ENCODE measurements around the gene MBNL2.

MBNL2 gene

DNA sequence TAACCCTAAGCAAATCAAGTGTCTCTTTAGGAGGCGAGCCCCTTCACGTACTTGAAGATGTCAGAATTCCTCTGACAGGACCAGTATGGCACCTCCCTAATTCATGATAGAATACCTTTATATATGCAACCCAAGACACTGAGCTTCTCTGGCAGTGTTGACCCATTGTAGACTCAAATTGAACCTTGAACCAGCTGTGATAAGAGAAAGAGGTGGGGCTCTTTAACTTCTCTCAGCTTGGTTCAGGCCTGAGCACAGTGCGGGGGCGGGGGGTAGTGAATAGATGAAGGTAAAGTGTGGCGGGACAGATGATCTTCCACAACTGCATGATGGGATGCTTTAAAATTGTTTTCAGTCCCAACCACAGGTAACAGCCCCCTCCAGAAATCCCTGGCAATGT, 12.1 kb downstream of the MBNL2 start:
- no peak for DNase-seq (ENCODE audit: low read depth in 2 of 2)

DNA sequence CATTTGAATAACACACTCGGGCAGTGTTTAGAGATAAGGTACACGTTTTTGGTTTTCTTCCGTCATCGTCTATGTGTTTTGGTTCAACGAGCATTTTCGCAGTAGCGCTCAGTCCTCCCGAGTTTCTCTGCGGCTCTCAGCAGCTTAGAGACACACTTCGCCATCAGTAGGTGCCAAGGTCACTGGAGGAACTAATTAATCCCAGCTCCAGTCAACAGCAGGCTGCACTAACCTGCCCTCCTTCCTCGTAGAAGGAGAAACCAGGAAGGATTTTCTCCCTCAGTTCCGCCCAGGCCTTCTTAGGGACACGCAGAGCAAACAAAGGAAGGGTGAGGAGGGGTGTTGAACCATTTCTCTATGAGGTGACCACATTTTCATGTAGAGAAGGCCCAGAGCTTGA, 12.6 kb downstream of the MBNL2 start:
- DNase-seq (ENCODE audit: low read depth in 2 of 2) = no peak

DNA sequence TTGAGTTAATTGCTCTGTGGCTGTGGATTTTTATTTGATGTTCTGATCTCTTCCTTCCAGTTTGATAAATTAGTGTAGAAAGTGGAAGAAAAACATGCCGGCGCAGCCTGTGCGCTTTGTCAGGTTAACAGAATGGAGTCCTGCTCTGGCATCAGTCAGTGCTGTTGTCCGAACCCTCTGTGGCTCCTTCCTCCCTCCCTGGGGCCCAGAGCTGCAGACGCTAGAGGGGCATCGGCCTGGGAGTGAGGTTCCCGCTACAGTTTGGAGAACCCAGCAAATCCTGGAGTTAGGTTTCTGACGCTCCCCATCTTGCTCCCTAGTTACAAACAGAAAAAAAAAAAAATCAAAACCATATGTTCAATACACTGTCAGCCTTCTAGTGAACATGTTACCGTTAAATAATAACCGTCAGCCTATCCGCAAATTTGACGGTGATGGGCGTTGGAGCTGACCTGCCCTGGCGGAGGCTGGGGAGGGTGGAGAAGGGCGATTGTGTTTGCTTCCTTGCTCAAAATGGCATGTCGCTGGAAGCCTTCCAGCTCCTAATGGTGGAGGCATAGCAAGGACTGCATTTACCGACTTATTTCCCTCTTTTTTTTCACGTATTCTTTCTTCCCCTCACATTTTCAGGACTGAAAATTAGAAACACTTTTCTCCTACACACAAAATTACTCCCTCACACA, 13.6 kb downstream of the MBNL2 start:
- DNase-seq (ENCODE audit: low read depth in 2 of 2) = no peak

DNA sequence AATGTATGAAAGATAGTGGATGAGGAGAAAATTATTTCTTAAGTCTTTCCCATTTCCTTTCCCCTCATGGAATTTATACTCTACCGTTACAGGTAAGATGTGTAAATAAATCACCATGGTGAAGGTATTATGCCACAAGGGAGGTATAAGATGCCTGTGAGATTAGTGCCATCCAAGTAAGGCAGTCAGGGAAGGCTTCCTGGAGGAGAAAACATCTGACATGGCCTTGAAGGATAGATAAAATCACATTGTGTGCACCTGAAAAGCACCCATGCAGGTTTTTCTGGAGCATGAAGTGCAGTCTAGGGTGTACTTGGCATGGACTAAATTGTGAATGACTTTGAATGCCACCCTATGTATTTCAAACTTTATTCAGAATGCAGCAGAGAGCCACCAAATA, 15.3 kb downstream of the MBNL2 start:
- no peak for DNase-seq (ENCODE audit: low read depth in 2 of 2)

DNA sequence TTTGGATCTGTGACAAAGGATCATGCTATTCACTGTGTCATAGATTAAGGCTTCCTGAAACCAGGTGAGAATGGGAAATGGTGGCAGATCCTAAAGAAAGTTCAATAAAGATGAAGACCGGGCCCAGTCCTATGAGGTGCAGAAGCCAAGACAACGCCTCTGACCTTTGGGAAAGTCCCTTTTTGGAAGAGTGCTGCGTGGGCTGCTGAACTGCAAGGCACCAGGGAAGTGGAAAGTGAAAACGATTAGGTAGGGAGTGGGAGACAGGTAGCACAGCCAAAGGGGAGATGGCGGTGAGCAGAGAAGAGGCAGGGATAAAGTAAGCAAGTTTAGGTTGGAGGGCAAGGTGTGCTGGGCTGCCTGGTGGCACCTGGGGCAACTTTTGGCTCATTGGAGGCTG, 16.3 kb downstream of the MBNL2 start:
- DNase-seq (ENCODE audit: low read depth in 2 of 2) = no peak

DNA sequence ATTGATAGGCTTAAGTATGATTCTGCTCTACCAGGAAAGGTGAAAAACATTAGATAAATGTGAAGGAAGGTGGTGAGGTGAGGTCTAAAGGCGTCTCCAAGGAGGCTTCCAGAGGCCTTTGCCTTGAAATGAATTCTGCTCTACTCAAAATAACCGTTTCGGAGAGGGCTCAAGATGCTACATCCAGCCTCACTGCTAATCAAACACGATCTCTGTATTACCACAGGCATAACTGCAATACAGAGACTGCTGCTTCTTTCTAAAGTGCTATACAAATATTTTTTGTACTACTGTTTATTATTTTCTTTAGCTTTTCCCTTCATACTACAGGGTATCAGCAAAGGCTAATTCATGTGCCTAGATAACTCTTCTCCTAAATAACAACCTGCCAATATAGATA, 16.8 kb downstream of the MBNL2 start:
- no peak for DNase-seq (ENCODE audit: low read depth in 2 of 2)

DNA sequence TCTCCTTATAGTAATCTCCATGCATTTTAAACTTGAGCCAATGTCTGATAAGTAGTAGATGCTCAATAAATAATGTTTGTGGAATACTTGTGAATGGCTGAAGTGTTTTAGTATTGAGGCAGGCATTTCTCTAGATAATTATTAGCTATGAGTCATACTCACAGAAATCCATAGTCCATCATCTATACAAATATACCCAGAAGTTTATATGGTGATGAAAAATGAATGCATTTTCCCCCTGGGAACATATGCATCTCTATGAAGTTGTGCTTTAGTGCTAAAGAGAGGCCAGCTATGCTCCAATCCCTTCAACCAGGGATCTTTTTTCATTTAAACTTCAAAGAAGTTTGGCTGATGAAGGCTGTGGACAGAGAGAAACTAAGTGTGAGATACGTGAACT, 17.2 kb downstream of the MBNL2 start:
- peak in 1 of 2 experiments; percentile 55 for DNase-seq (ENCODE audit: low read depth in 2 of 2)

DNA sequence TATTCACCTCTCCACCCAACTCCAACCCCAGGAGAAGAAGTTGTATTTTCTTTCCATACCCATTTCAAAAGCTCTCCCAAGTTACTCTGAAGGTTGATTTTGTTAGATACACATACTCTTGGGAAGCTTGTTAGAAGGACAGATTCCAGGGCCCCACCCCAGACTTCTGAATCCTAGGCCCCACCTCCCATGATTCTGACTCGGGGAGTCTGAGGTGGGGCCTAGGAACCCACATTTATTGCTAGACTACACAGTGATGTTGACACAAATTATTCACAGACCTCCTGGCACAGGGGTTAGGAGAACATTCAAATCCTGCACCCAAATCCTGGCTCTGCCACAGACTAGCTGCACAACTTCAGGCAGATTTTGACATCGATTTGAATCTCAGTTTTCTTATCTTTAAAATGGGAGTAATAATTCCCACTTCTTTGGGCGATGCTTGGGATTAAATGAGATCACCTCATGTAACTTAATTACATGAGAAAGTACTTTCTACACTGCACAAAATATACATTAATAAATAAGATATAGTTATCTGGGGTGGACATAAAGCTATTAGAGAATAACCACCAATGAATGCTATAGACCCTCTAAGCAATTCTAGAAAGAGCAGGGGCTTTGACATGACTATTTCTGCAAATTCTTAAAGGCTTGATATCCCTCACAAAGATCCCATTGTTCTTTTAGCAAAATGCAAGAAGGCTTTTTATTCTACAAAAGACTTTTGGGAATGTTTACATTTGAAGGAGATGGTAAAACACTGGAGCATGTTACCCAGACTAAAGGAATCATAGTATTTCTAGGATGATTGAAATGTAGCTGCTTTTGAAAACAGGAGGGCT, 18.0 kb downstream of the MBNL2 start:
- no peak for DNase-seq (ENCODE audit: low read depth in 2 of 2)

DNA sequence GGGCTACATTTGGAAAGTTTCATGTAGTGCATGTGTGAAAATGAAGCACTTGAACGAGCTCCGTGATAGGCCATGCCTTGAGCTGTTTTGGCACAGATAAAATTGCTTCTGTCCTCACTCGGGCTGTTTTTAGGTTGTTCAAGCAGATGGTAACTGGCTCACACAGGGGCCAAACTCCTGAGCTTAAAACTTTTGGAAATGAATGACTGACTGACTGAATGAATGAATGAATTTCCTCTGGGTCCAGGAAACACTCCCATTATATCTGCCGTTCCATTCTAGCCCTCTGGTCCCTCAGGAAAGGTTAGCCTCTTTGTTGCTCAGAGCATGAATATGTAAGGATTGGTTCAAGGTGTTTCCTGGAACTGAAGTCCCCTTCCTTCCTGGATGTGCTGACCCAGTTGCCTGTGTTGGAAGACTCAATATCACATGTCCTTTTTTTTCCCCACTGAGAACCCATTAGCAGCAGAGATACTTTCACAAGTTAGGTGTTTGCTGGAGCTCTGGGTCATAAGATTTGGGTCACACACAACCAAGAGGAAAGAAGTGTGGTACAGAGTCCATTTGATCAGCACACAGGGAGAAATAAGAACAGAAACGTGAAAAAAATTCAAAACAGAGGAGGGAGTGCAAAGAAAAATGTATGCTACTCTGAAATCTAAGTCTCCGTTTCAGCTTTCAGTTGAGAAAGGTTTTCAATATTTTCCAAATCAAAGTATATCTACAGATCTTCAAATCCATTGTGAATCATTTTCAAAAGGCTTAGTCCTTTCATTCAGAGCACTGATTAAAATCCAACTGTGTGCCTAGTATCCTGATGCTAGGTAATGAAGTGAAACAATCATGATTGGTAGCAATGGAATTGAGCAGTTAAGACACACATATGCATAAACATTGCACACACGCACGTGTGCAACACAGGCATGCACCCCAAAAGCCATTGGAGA, 18.9 kb downstream of the MBNL2 start:
- DNase-seq (ENCODE audit: low read depth in 2 of 2) = no peak

DNA sequence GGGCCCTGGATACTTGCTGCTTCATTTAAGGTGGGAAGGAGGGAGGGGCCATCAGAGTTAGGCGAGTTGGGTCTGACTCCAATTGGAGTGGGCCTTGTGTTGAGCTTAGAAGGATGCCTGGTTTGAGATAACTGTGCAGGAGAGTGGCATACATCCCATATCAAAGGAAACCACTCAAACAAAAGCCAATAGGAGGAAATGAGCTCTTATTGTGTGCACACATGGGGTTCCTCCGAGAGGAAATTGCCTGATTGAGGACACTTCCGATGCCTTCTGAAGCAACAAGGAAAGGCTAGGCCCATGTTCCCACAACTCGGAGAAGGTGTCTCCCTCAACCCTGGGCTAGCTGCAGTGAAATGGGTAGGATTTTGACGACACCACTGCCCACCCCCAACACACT, 19.6 kb downstream of the MBNL2 start:
- no peak for DNase-seq (ENCODE audit: low read depth in 2 of 2)

DNA sequence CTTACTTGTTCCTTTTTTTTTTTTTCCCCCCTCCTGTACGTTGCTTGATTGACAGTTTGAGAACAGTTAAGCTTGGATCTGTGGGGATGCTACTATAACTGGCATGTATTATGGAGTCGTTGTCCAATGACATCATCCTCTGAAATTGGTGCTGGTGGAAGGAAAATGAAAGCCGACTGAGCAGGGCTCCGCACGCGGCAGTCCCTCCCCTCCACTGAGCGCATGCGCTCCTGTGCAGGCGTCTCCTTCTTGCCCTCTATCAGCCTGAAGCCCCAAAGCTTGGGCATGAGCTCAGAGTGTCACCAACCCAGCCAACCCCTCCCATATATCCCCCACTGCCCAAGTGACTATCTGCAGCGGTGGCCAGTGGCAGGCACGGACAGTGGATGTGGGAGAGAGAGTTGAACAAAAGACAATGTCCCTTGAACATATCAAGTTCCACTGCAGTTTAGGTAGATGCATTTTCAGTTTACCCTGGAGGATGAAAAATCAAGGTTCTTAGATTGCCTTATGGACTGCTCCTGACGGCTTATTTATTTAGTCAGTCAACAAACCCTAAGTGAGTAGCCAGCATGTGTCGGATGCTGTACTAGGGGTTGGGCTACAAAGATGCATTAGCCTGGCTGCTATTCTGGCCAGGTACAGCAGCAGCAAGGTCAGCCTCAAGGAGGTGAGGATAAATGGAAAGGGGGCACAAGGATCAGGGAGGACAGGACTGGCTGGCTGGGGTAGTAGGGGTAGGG, 20.8 kb downstream of the MBNL2 start:
- no peak for DNase-seq (ENCODE audit: low read depth in 2 of 2)

DNA sequence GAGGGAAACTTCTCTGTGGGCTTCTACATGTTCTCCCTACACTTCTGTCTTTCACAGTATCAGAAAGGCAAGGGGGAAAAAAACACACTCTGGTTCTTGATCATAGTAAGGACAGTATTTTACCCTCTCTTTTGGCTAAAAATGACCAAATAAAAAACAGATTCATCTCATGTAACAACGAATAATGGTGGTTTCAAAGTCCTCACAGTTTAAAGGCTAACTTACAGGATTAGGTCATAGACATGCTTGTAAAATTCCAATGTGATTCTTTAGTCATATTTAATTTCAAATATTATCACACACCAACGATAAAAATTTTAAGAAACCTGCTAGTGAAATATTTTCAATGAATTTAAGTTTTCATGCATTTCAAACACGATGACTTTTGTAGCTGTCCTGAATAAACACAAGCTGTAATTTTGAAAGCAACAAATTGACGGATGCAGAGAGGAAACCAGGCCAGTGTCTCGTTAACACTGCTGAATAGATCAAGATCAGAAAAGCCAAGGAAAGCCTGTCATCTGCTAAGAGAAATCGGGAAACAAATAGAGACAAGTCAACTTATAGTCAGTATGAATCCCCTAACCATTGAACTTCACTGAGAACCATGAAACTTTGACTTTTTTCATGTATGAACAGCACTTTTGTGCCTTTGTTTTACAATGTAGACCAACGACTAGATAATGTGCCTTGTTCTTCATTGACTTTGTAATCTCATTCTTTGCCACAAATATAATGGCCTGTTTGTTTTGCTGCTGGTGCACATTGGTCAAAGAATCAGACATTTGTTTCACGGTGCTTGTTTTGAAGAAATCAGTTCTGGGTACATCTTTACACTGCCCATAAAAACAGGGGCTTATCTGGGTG, 22.0 kb downstream of the MBNL2 start:
- DNase-seq (ENCODE audit: low read depth in 2 of 2) = no peak

DNA sequence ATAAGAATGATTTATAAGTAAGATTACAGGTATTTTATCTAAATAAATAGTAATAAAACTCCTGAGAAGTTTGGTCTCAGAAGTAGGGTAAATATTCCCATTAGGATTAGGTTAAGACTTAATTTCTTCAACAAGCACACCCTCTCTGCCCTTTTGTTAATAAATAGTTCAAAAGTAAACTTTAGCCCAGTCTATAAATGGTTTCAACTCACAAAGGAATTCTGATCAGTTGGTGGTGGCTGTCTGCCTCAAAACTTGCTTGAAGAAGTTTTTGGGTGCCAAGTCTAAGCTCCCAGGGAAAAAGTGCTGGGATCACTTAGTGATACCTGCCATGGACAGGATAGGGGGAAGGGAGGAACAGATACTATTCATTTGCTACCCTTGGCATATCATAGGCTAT, 22.9 kb downstream of the MBNL2 start:
- DNase-seq (ENCODE audit: low read depth in 2 of 2) = no peak

DNA sequence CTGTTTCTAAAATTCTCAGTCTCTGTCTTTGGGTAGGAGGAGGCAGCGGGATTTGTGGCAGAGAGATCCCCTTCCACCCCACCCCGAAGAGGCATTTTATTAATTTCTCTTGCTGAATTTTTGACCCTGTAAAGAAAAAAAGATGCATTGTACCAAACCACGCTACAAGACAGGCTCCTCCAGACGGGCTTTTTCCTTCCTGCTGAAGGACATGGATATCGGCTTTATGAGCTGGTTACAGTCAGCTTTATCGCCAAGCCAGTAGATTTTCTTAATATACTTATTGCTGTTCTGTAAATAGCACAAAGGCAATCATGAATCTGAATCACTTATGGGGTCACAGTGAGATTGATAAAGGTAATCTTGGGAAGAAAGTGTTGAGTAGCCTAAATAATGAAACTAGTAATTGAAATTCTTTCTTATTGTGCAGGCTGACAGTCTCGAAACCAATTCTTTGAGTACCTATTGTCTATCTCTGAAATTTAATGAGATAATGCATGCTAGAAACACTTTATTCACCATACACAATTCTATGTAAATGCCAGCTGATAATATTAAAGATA, 24.5 kb downstream of the MBNL2 start:
- no peak for DNase-seq (ENCODE audit: low read depth in 2 of 2)

DNA sequence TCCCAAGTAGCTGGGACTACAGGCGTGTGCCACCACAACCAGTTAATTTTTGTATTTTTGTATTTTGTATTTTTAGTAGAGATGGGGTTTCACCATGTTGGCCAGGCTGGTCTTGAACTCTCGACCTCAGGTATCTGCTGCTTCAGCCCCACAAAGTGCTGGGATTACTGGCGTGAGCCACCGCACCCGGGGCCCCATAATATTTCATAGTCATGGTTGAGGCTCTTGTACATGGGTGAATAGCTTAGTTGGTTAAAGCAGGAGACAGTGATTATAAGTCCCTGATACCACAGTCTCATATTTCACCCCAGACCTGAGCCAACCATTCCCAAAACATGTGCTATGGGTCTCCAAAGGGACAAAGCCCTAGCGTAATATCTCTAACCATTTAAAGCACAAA, 26.1 kb downstream of the MBNL2 start:
- DNase-seq (ENCODE audit: low read depth in 2 of 2) = no peak

DNA sequence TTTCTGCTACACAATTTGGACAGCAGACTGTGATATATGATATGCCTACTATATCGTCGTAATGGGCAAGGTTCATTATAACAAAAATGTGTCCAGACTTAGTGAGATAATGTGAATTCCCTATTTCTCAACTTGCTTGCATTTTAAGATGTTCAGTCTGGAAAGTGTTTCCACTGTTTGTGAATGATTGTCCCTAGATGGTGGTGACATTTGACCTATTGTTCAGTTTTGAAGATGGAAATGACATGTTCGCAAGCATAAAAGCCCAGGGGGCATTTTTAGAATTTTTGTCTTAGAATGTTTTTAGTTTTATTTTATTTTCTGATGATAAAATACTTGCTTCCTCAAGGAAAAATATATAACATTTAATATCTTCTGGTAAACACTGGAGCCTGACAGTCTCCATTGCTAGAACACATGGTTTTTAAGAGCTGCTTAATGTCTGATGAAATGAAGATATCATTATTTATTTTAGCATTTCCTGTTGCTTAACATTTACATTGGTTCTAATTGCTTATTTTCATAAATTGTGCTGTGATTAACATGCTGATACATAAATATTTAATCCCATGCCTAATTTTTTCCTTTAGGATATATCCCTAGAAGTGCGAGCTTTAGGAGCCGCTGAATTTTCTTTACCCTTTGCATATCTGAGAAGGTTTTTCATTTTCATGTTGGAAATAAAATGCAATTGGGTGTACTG, 27.1 kb downstream of the MBNL2 start:
- DNase-seq (ENCODE audit: low read depth in 2 of 2) = no peak

DNA sequence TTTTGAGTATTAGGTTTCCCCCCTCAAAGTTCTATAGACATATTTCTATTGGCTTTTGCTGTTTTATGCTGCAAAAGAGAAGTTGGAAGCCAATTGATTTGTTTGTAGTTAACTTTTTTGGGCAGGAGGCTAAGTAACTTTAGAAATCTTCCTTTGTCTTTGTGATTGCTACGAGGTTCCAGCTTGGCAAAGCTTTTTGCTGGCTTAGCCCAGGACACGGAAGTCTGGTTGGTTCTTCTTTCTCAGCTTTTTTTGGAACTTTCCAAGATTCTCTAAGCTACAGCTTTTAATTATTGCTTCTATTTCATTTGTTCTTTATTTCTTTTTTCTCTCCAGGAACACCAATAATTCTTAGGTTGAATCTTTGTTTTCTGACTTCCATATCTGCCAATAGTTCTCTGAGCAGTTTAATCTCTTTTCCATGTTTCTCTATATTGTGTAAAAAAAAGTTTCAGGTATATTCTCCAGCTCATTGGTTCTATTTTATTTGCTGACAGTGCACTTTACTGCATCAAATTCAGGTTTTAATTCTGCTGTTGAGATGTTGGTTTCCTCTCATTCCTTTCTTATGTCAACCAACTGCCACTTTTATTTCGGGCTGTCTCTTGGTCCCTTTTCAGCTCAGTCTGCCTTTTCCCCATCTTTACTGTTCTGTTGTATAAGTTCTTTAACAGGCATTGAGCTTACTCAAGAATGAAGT, 27.8 kb downstream of the MBNL2 start:
- DNase-seq (ENCODE audit: low read depth in 2 of 2) = no peak

DNA sequence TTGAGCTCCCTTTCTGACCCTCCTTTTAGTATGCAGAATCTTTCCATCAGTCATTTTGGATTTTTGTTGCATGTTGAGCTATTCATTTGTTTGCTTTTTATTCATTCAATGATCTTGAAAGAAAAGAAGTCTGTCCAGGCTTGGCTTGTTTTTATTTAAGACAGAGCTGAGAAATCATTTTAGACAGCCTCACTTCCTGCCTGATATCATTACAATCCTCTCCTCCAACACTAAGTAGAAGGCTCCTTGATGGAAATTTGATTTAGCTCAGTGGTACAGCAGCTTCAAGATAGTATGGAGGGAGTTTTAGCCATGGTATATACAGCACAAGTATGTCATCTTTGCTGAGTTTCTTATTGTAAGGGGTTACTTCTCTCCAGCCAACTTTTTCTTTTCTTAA, 28.4 kb downstream of the MBNL2 start:
- DNase-seq (ENCODE audit: low read depth in 2 of 2) = no peak

DNA sequence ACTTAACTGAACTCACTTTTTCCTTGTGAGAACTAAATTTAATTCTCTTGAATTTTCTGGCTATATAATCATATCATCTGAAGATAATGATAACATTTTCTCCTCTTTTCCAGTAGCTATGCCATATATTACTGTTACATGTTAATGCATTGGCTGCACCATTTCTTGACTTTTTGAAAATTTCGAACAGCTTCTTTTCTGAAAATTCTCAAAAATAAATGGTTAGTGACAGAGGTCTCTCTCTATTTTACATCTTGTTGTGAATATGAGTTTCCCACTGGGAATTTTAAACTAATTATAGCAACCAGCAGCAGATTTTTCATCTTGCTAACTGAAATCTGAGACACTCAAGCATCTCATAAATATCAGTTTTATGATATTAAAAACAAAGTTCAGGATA, 30.6 kb downstream of the MBNL2 start:
- DNase-seq (ENCODE audit: low read depth in 2 of 2) = no peak
